Measurements from ENCODE around the gene SCN2B. TPM values are rescaled to one million over a fixed set of nuclear protein-coding genes. Genes with fewer than 3 reads are reported as not detected.

SCN2B gene
- polyA plus RNA-seq, 1 of the 3 experiments (the other 2 are of a cell fraction) = 0.05 TPM

- no peaks in the 10 kb centered on the region for H3K79me2 ChIP-seq (ENCODE audit: insufficient read depth)
- H3K9me3 ChIP-seq = no peaks in the 10 kb centered on the region
- no peak for DNase-seq
- no peak overlapping the region for H3K9ac ChIP-seq
- no peaks in the 10 kb centered on the region for H3K4me1 ChIP-seq (ENCODE audit: control insufficient read depth in 1 of 2, insufficient read depth in 2 of 2, low read depth in 1 of 2, low read length in 1 of 2)
- CTCF ChIA-PET = interaction anchor here (1.9 to 15.5 kb wide), 3 partner anchors 20 to 62 kb away, joined by 5 to 246 read pairs (median 10); no protein-coding TSS in a partner anchor
- H3K4me3 ChIP-seq (ENCODE audit: low read depth in 2 of 2, low read length in 1 of 2) = no peak overlapping the region
- no peaks in the 10 kb centered on the region for H3F3A ChIP-seq (replicated peaks; ENCODE audit: insufficient read depth)
- no peaks in the 10 kb centered on the region for H3K9me2 ChIP-seq
- H3K27me3 ChIP-seq (ENCODE audit: insufficient read depth) = peaks cover 40% of the 10 kb centered on the region
- POLR2A ChIA-PET = no interaction called here
- no peak overlapping the region for H3K27ac ChIP-seq (ENCODE audit: low read depth in 2 of 2, low read length in 1 of 2)
- H2AFZ ChIP-seq (ENCODE audit: low read depth) = no peak overlapping the region
- 20% methylated on average over 1 of the region's 2 CpGs for WGBS (ENCODE audit: low lambda C conversion rate)
- H3K36me3 ChIP-seq (replicated peaks in 1 of 2; ENCODE audit: control insufficient read depth in 1 of 2, insufficient read depth in 2 of 2, low read length in 1 of 2) = no peaks in the 10 kb centered on the region
- TF ChIP-seq RAD21 (IDR thresholded peaks at IDR 0.05; ENCODE audit: low read length) = no peak
- TF ChIP-seq RCOR1 (IDR thresholded peaks at IDR 0.05; ENCODE audit: low read length) = no peak
- no peak for TF ChIP-seq RXRA (IDR thresholded peaks at IDR 0.05; ENCODE audit: borderline replicate concordance, low read depth)
- no peak for TF ChIP-seq TAF1 (IDR thresholded peaks at IDR 0.05; ENCODE audit: borderline replicate concordance, low read depth, low read length)
- no peak for TF ChIP-seq PBX3 (IDR thresholded peaks at IDR 0.05)
- no peak for TF ChIP-seq IRF3 (IDR thresholded peaks at IDR 0.05; ENCODE audit: low read depth, low read length)
- no peak for TF ChIP-seq MEF2A (IDR thresholded peaks at IDR 0.05; ENCODE audit: borderline replicate concordance, low read depth)
- no peak for TF ChIP-seq CHD2 (IDR thresholded peaks at IDR 0.05; ENCODE audit: low read length, partially characterized antibody)
- no peak for TF ChIP-seq MAX (IDR thresholded peaks at IDR 0.05; ENCODE audit: low read depth)
- no peak overlapping the region for H3K4me2 ChIP-seq
- no peaks in the 10 kb centered on the region for H4K20me1 ChIP-seq (ENCODE audit: insufficient read depth)
These were observed 40.1 kb downstream of the SCN2B start for GRCh38 chr11:118136341-118136740.

- WGBS (ENCODE audit: low lambda C conversion rate) = 44% methylated on average over 4 of the region's 5 CpGs
- Histone ChIP-seq H2AFZ (ENCODE audit: low read depth) (no peak overlapping the region), H3K4me1 (ENCODE audit: control insufficient read depth in 1 of 2, insufficient read depth in 2 of 2, low read depth in 1 of 2, low read length in 1 of 2) (no peaks in the 10 kb centered on the region), H3K9me2 (no peaks in the 10 kb centered on the region), H3K9ac (no peak overlapping the region), H3K27ac (ENCODE audit: low read depth in 2 of 2, low read length in 1 of 2) (no peak overlapping the region), H3K27me3 (ENCODE audit: insufficient read depth) (peaks cover 40% of the 10 kb centered on the region), H3K36me3 (replicated peaks in 1 of 2; ENCODE audit: control insufficient read depth in 1 of 2, insufficient read depth in 2 of 2, low read length in 1 of 2) (no peaks in the 10 kb centered on the region), H3K4me2 (no peak overlapping the region), H3F3A (replicated peaks; ENCODE audit: insufficient read depth) (no peaks in the 10 kb centered on the region), H3K79me2 (ENCODE audit: insufficient read depth) (no peaks in the 10 kb centered on the region), H3K9me3 (no peaks in the 10 kb centered on the region), H4K20me1 (ENCODE audit: insufficient read depth) (no peaks in the 10 kb centered on the region), H3K4me3 (ENCODE audit: low read depth in 2 of 2, low read length in 1 of 2) (no peak overlapping the region)
- CTCF ChIA-PET = interaction anchor here (0.6 to 15.5 kb wide), 4 partner anchors 9 to 36 kb away, joined by 4 to 246 read pairs (median 12); no protein-coding TSS in a partner anchor
- DNase-seq = no peak
- POLR2A ChIA-PET = no interaction called here
- TF ChIP-seq REST (IDR thresholded peaks at IDR 0.05; ENCODE audit: low read depth, low read length) (no peak), MAX (IDR thresholded peaks at IDR 0.05; ENCODE audit: low read depth) (no peak), NFIC (IDR thresholded peaks at IDR 0.05; ENCODE audit: borderline replicate concordance) (no peak), ZBTB33 (IDR thresholded peaks at IDR 0.05; ENCODE audit: borderline replicate concordance, low read depth) (no peak), GABPA (IDR thresholded peaks at IDR 0.05; ENCODE audit: low read depth) (no peak), JUND (IDR thresholded peaks at IDR 0.05) (no peak), EZH2phosphoT487 (IDR thresholded peaks at IDR 0.05; ENCODE audit: borderline replicate concordance, low read depth) (no peak), SMC3 (IDR thresholded peaks at IDR 0.05; ENCODE audit: low read depth, low read length) (no peak), FOXM1 (IDR thresholded peaks at IDR 0.05; ENCODE audit: low read depth) (no peak), EP300 (IDR thresholded peaks at IDR 0.05; ENCODE audit: borderline replicate concordance in 1 of 2, low read depth in 1 of 2, low read length in 1 of 2) (no peak), TAF1 (IDR thresholded peaks at IDR 0.05; ENCODE audit: borderline replicate concordance, low read depth, low read length) (no peak), CHD2 (IDR thresholded peaks at IDR 0.05; ENCODE audit: low read length, partially characterized antibody) (no peak), POLR2AphosphoS5 (IDR thresholded peaks at IDR 0.05; ENCODE audit: low read depth, low read length) (no peak), FOXJ3 (CRISPR knock-in tag; IDR thresholded peaks at IDR 0.05) (no peak), YY1 (IDR thresholded peaks at IDR 0.05; ENCODE audit: low read depth) (no peak)
These were observed 40.7 kb downstream of the SCN2B start for GRCh38 chr11:118135796-118136165.

All from SK-N-SH (cell line).